ENCODE results near the gene SNX30.

The SNX30 gene

GRCh38 chr9:112810696-112811490 lies 60.3 kb downstream of the SNX30 start:
- Histone ChIP-seq H3K36me3 (ENCODE audit: insufficient read depth, low read length) (no peaks in the 10 kb centered on the region), H3K9me3 (replicated peaks; ENCODE audit: low read length) (no peaks in the 10 kb centered on the region), H3K4me1 (ENCODE audit: control insufficient read depth, insufficient read depth, low read length) (no peaks in the 10 kb centered on the region), H3K4me2 (ENCODE audit: low read length) (no peak overlapping the region), H3K4me3 (ENCODE audit: low read length) (no peak overlapping the region), H3K27me3 (ENCODE audit: control insufficient read depth, insufficient read depth, low read length) (no peaks in the 10 kb centered on the region), H3K9ac (ENCODE audit: low read depth, low read length) (no peak overlapping the region)

GRCh38 chr9:112811518-112811917 lies 61.0 kb downstream of the SNX30 start:
- no peaks in the 10 kb centered on the region for H3K36me3 ChIP-seq (ENCODE audit: insufficient read depth, low read length)
- H3K27me3 ChIP-seq (ENCODE audit: control insufficient read depth, insufficient read depth, low read length) = no peaks in the 10 kb centered on the region
- no peaks in the 10 kb centered on the region for H3K9me3 ChIP-seq (replicated peaks; ENCODE audit: low read length)
- no peak overlapping the region for H3K9ac ChIP-seq (ENCODE audit: low read depth, low read length)
- H3K4me2 ChIP-seq (ENCODE audit: low read length) = no peak overlapping the region
- H3K4me3 ChIP-seq (ENCODE audit: low read length) = no peak overlapping the region
- no peaks in the 10 kb centered on the region for H3K4me1 ChIP-seq (ENCODE audit: control insufficient read depth, insufficient read depth, low read length)

DNA sequence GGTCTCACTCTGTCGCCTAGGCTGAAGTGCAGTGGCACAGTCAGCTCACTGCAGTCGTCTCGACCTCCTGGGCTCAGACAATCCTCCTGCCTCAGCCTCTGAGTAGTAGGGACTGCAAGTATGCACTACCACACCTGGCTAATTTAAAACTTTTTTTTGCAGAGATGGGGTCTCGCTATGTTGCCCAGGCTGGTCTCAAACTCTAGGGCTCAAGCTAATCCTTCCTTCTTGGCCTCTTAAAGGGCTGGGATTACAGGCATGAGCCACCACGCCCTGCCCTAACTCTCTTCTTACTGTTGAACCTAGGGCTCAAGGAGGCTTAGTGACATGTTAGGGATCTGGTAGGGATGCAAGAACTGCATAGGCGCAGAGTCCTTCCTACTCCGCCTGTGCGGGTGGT lies 65.3 kb downstream of the SNX30 start:
- H3K4me3 ChIP-seq (ENCODE audit: low read length) = no peak overlapping the region
- no peaks in the 10 kb centered on the region for H3K4me1 ChIP-seq (ENCODE audit: control insufficient read depth, insufficient read depth, low read length)
- H3K9ac ChIP-seq (ENCODE audit: low read depth, low read length) = no peak overlapping the region
- H3K27me3 ChIP-seq (ENCODE audit: control insufficient read depth, insufficient read depth, low read length) = no peaks in the 10 kb centered on the region
- H3K4me2 ChIP-seq (ENCODE audit: low read length) = no peak overlapping the region
- H3K36me3 ChIP-seq (ENCODE audit: insufficient read depth, low read length) = no peaks in the 10 kb centered on the region
- H3K9me3 ChIP-seq (replicated peaks; ENCODE audit: low read length) = no peaks in the 10 kb centered on the region

GRCh38 chr9:112817860-112818203 lies 67.3 kb downstream of the SNX30 start:
- H3K4me3 ChIP-seq (ENCODE audit: low read length) = no peak overlapping the region
- H3K4me1 ChIP-seq (ENCODE audit: control insufficient read depth, insufficient read depth, low read length) = no peaks in the 10 kb centered on the region
- H3K9ac ChIP-seq (ENCODE audit: low read depth, low read length) = no peak overlapping the region
- no peaks in the 10 kb centered on the region for H3K27me3 ChIP-seq (ENCODE audit: control insufficient read depth, insufficient read depth, low read length)
- H3K9me3 ChIP-seq (replicated peaks; ENCODE audit: low read length) = no peaks in the 10 kb centered on the region
- H3K4me2 ChIP-seq (ENCODE audit: low read length) = no peak overlapping the region
- no peaks in the 10 kb centered on the region for H3K36me3 ChIP-seq (ENCODE audit: insufficient read depth, low read length)

GRCh38 chr9:112819635-112820496 lies 69.3 kb downstream of the SNX30 start:
- H3K9ac ChIP-seq (ENCODE audit: low read depth, low read length) = no peak overlapping the region
- H3K4me3 ChIP-seq (ENCODE audit: low read length) = no peak overlapping the region
- H3K36me3 ChIP-seq (ENCODE audit: insufficient read depth, low read length) = no peaks in the 10 kb centered on the region
- H3K4me2 ChIP-seq (ENCODE audit: low read length) = no peak overlapping the region
- no peaks in the 10 kb centered on the region for H3K4me1 ChIP-seq (ENCODE audit: control insufficient read depth, insufficient read depth, low read length)
- H3K27me3 ChIP-seq (ENCODE audit: control insufficient read depth, insufficient read depth, low read length) = no peaks in the 10 kb centered on the region
- no peaks in the 10 kb centered on the region for H3K9me3 ChIP-seq (replicated peaks; ENCODE audit: low read length)

DNA sequence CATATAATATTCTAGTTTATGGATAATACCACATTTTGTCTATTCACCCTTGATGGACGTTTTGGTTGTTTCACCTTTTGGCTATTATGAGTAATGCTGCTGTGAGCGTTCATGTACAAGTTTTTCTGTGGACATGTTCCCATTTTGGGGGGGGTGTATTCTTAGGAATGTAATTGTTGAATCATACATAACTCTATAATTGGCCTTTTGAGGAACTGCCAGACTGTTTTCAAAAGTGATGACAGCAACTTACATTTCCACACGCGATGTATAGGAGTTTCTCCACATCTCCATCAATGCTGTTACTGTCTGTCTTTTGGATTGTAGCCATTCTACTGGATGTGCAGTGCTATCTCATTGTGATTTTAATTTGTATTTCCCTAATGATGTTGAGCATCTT lies 70.3 kb downstream of the SNX30 start:
- Histone ChIP-seq H3K27me3 (ENCODE audit: control insufficient read depth, insufficient read depth, low read length) (no peaks in the 10 kb centered on the region), H3K4me2 (ENCODE audit: low read length) (no peak overlapping the region), H3K9me3 (replicated peaks; ENCODE audit: low read length) (no peaks in the 10 kb centered on the region), H3K9ac (ENCODE audit: low read depth, low read length) (no peak overlapping the region), H3K4me1 (ENCODE audit: control insufficient read depth, insufficient read depth, low read length) (no peaks in the 10 kb centered on the region), H3K4me3 (ENCODE audit: low read length) (no peak overlapping the region), H3K36me3 (ENCODE audit: insufficient read depth, low read length) (no peaks in the 10 kb centered on the region)

DNA sequence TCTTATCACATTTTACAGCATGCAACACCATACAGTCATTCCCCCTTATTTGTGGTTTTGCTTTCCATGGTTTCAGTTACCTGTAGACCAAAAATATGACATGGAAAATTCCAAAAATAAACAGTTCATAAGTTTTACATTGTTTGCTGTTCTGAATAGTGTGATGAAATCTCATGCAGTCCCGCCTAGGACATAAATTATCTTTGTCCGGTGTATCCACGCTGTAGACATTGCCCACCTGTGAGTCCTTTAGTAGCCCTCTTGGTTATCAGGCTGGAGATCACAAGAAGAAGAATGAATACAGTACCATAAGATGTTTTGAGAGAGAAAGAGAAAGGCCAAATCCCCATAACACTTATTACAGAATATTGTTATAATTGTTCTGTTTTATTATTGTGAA lies 72.1 kb downstream of the SNX30 start:
- Histone ChIP-seq H3K4me1 (ENCODE audit: control insufficient read depth, insufficient read depth, low read length) (no peaks in the 10 kb centered on the region), H3K36me3 (ENCODE audit: insufficient read depth, low read length) (no peaks in the 10 kb centered on the region), H3K4me2 (ENCODE audit: low read length) (no peak overlapping the region), H3K27me3 (ENCODE audit: control insufficient read depth, insufficient read depth, low read length) (no peaks in the 10 kb centered on the region), H3K9me3 (replicated peaks; ENCODE audit: low read length) (no peaks in the 10 kb centered on the region), H3K4me3 (ENCODE audit: low read length) (no peak overlapping the region), H3K9ac (ENCODE audit: low read depth, low read length) (no peak overlapping the region)

DNA sequence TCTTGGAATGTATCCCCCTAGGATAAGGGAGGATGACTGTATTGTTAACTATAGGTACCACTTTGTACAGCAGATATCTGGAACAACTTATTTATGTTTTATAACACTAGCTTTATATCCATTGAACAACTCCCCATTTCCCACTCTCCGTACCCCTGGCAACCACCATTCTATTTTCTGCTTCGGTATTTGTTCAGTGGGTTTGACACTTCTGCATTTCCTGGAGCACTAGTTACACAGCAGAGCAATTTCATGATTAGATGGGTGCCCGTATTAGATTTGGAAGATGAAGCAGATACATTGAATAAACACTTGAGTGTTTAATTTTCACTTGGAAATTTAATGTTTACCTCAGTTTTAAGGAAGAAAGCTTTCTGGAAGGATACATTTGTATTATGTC lies 72.7 kb downstream of the SNX30 start:
- H3K36me3 ChIP-seq (ENCODE audit: insufficient read depth, low read length) = no peaks in the 10 kb centered on the region
- H3K9ac ChIP-seq (ENCODE audit: low read depth, low read length) = no peak overlapping the region
- no peak overlapping the region for H3K4me2 ChIP-seq (ENCODE audit: low read length)
- no peaks in the 10 kb centered on the region for H3K27me3 ChIP-seq (ENCODE audit: control insufficient read depth, insufficient read depth, low read length)
- H3K4me3 ChIP-seq (ENCODE audit: low read length) = no peak overlapping the region
- no peaks in the 10 kb centered on the region for H3K4me1 ChIP-seq (ENCODE audit: control insufficient read depth, insufficient read depth, low read length)
- H3K9me3 ChIP-seq (replicated peaks; ENCODE audit: low read length) = no peaks in the 10 kb centered on the region

DNA sequence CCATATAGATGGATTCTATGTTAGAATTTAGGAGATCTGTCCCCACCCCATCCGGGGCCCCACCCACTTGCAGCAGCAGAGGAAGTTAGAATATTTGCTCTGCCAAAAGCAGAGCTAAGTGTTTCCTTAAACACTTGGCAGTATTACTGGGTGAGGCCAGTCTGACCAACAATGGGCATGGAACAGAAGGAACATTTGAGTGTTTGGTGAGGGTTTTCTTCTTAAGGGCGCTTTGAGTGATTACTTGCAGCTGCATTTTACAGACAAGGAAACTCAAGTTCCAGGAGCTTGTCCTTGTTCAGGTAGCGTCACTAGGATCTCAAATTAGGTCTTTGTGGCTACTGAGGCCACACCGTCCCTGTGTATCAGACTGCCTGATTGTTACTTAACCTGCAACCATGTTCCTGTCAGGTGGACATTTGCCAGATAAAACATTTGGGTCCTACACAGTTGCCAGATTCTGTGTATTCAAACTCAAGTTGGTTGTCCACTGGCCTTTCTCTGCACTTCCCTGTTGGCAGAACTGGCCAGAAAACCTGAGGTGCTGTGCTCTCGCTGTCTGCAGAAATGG lies 80.8 kb downstream of the SNX30 start:
- H3K9me3 ChIP-seq (replicated peaks; ENCODE audit: low read length) = no peaks in the 10 kb centered on the region
- no peaks in the 10 kb centered on the region for H3K4me1 ChIP-seq (ENCODE audit: control insufficient read depth, insufficient read depth, low read length)
- no peak overlapping the region for H3K9ac ChIP-seq (ENCODE audit: low read depth, low read length)
- no peaks in the 10 kb centered on the region for H3K27me3 ChIP-seq (ENCODE audit: control insufficient read depth, insufficient read depth, low read length)
- no peak overlapping the region for H3K4me3 ChIP-seq (ENCODE audit: low read length)
- no peak overlapping the region for H3K4me2 ChIP-seq (ENCODE audit: low read length)
- no peaks in the 10 kb centered on the region for H3K36me3 ChIP-seq (ENCODE audit: insufficient read depth, low read length)

GRCh38 chr9:112831969-112832368 lies 81.4 kb downstream of the SNX30 start:
- no peak overlapping the region for H3K9ac ChIP-seq (ENCODE audit: low read depth, low read length)
- no peaks in the 10 kb centered on the region for H3K4me1 ChIP-seq (ENCODE audit: control insufficient read depth, insufficient read depth, low read length)
- H3K27me3 ChIP-seq (ENCODE audit: control insufficient read depth, insufficient read depth, low read length) = no peaks in the 10 kb centered on the region
- no peak overlapping the region for H3K4me3 ChIP-seq (ENCODE audit: low read length)
- no peaks in the 10 kb centered on the region for H3K9me3 ChIP-seq (replicated peaks; ENCODE audit: low read length)
- no peaks in the 10 kb centered on the region for H3K36me3 ChIP-seq (ENCODE audit: insufficient read depth, low read length)
- H3K4me2 ChIP-seq (ENCODE audit: low read length) = no peak overlapping the region

GRCh38 chr9:112833081-112833480 lies 82.5 kb downstream of the SNX30 start:
- Histone ChIP-seq H3K4me3 (ENCODE audit: low read length) (no peak overlapping the region), H3K4me2 (ENCODE audit: low read length) (no peak overlapping the region), H3K27me3 (ENCODE audit: control insufficient read depth, insufficient read depth, low read length) (no peaks in the 10 kb centered on the region), H3K9me3 (replicated peaks; ENCODE audit: low read length) (no peaks in the 10 kb centered on the region), H3K4me1 (ENCODE audit: control insufficient read depth, insufficient read depth, low read length) (no peaks in the 10 kb centered on the region), H3K9ac (ENCODE audit: low read depth, low read length) (no peak overlapping the region), H3K36me3 (ENCODE audit: insufficient read depth, low read length) (peaks cover 1% of the 10 kb centered on the region)
